Neural cell (in vitro differentiated cells): ENCODE measurements around the gene AEN. TPM values are rescaled to one million over a fixed set of nuclear protein-coding genes. Genes with fewer than 3 reads are reported as not detected.

Source experiments
- H2AFZ ChIP-seq: fragments of 200-600, 300-800 bp; sonication (generic), shearing (Covaris generic); 2 replicates; pipeline ENCODE4 v1.6.0; 2014; ENCODE audit warnings: low read depth, mild to moderate bottlenecking, antibody characterized with exemption, low read length, moderate library complexity
- H3F3A ChIP-seq: fragments of 200-600 bp; shearing (Covaris generic); 2 replicates; pipeline ENCODE4 v1.6.1; 2016; ENCODE audit warnings: mild to moderate bottlenecking, moderate library complexity, mixed read lengths, antibody characterized with exemption, low read length; ENCODE audit not compliant: insufficient read depth, poor library complexity, severe bottlenecking
- H3K27ac ChIP-seq: fragments of 200-600, 300-800 bp; sonication (generic), shearing (Covaris generic); 2 replicates; pipeline ENCODE4 v1.5.1; 2014; ENCODE audit warnings: mild to moderate bottlenecking, low read length, moderate library complexity
- H3K27me3 ChIP-seq: fragments of 300-800, 200-600 bp; sonication (generic), shearing (Covaris generic); 2 replicates; pipeline ENCODE4 v1.6.0; 2014; ENCODE audit warnings: mild to moderate bottlenecking, low read depth, low read length, moderate library complexity; ENCODE audit not compliant: insufficient read depth
- H3K36me3 ChIP-seq: fragments of 300-800, 200-600 bp; sonication (generic), shearing (Covaris generic); 2 replicates; pipeline ENCODE4 v1.5.1; 2014; ENCODE audit warnings: mild to moderate bottlenecking, antibody characterized with exemption, low read length, moderate library complexity; ENCODE audit not compliant: insufficient read depth
- H3K4me2 ChIP-seq: fragments of 300-800, 200-600 bp; sonication (generic), shearing (Covaris generic); 2 replicates; pipeline ENCODE4 v1.6.0; 2014; ENCODE audit warnings: mild to moderate bottlenecking, low read length
- H3K4me3 ChIP-seq: fragments of 300-800, 200-600 bp; sonication (generic), shearing (Covaris generic); 2 replicates; pipeline ENCODE4 v1.5.1; 2014; ENCODE audit warnings: mild to moderate bottlenecking, low read length, moderate library complexity
- H3K79me2 ChIP-seq: fragments of 200-600 bp; shearing (Covaris generic); replicated peaks from 2 replicates; pipeline ENCODE4 v1.6.0; 2014; ENCODE audit warnings: mild to moderate bottlenecking, low read length, moderate library complexity; ENCODE audit not compliant: insufficient read depth
- H3K9ac ChIP-seq: fragments of 300-800, 200-600 bp; sonication (generic), shearing (Covaris generic); 2 replicates; pipeline ENCODE4 v1.6.1; 2016; ENCODE audit warnings: mild to moderate bottlenecking, low read length, mixed read lengths
- H3K9me2 ChIP-seq: fragments of 200-600 bp; shearing (Covaris generic); 2 replicates; pipeline ENCODE4 v1.6.1; 2016; ENCODE audit warnings: mild to moderate bottlenecking, low read length, mixed read lengths; ENCODE audit not compliant: insufficient read depth
- H3K9me3 ChIP-seq: fragments of 200-600, 300-800 bp; sonication (generic), shearing (Covaris generic); 2 replicates; pipeline ENCODE4 v1.6.1; 2016; ENCODE audit warnings: mild to moderate bottlenecking, mixed run types, low read length, moderate library complexity, mixed read lengths
- H4K20me1 ChIP-seq: fragments of 200-600 bp; shearing (Covaris generic); 2 replicates; pipeline ENCODE4 v1.6.1; 2016; ENCODE audit warnings: mild to moderate bottlenecking, mixed run types; ENCODE audit not compliant: insufficient read depth
- EP300 ChIP-seq: fragments of 450-650 bp; conservative IDR thresholded peaks from 2 replicates; pipeline ENCODE4 v1.6.1; 2014; ENCODE audit warnings: antibody characterized with exemption, mild to moderate bottlenecking, moderate library complexity; ENCODE audit not compliant: poor library complexity, severe bottlenecking
- EZH2 ChIP-seq: fragments of 200-600, 300-800 bp; shearing (Covaris generic), sonication (generic); IDR thresholded peaks from 2 replicates; pipeline ENCODE4 v1.6.1; 2014; ENCODE audit warnings: antibody characterized with exemption, low read length, borderline replicate concordance, mild to moderate bottlenecking; ENCODE audit not compliant: insufficient read depth, poor library complexity, severe bottlenecking
- MXI1 ChIP-seq: fragments of 450-650 bp; conservative IDR thresholded peaks from 2 replicates; pipeline ENCODE4 v1.6.1; 2014; ENCODE audit warnings: antibody characterized with exemption, mild to moderate bottlenecking; ENCODE audit not compliant: poor library complexity, severe bottlenecking
- POLR2AphosphoS5 ChIP-seq: IDR thresholded peaks from 2 replicates; pipeline ENCODE4 v1.6.1; 2012
- RAD21 ChIP-seq: fragments of 450-650 bp; conservative IDR thresholded peaks from 2 replicates; pipeline ENCODE4 v1.6.1; 2014; ENCODE audit warnings: antibody characterized with exemption, mild to moderate bottlenecking, moderate library complexity
- SMC3 ChIP-seq: fragments of 450-650 bp; conservative IDR thresholded peaks from 2 replicates; pipeline ENCODE4 v1.6.1; 2014; ENCODE audit warnings: antibody characterized with exemption, mild to moderate bottlenecking, moderate library complexity; ENCODE audit not compliant: poor library complexity
- TAF1 ChIP-seq: IDR thresholded peaks from 2 replicates; pipeline ENCODE4 v1.6.1; 2012; ENCODE audit warnings: low read depth
- polyA plus RNA-seq: library from polyadenylated mRNA; depleted of rRNA; stranded (reverse); fragments of >200 nt; gene quantifications from 2 replicates; pipeline ENCODE4 v1.2.3, GENCODE V29; 2014
- TF ChIP-seq, protein P1 (sequence below): IDR thresholded peaks from 2 replicates; pipeline ENCODE4 v1.6.1; 2012; ENCODE audit warnings: borderline replicate concordance
- TF ChIP-seq, protein P2 (sequence below): fragments of 450-650 bp; IDR thresholded peaks from 2 replicates; pipeline ENCODE4 v1.5.1; 2014; ENCODE audit warnings: antibody characterized with exemption, mild to moderate bottlenecking, moderate library complexity; ENCODE audit not compliant: poor library complexity, severe bottlenecking

AEN gene
- polyA plus RNA-seq, 1 donor from 2014 or later = 17.2 TPM

DNA sequence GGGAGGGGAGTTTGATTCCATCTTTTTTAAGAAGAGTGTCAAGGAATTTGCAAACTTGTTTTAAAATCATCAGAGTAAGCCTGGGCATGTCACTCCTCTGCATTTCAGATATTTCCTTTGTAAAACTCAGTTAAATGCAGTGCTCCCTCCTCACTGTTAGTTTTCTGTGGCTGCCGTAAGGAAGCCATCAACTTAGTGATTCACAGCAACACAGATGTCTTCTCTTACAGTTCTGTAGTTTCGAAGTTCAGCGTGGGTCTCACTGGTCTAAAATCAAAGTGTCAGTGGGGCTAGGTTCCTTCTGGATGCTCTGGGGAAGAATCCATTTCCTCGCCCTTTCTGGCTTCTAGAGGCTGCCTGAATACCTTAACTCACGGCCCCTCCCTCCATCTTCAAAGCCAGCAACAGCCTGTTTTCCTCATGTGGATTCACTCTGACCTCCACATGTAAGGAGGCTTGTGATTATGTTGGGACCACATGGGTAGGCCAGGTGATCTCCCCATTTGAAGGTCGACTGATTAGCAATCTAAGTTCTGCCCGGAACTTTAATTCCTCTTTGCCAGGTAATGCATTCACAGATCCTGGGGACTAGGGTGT lies 30.1 kb downstream of the AEN start:
- no peaks in the 10 kb centered on the region for H3K9me3 ChIP-seq
- H3K79me2 ChIP-seq = no peaks in the 10 kb centered on the region
- no peak overlapping the region for H3K9ac ChIP-seq
- H3K4me2 ChIP-seq = no peak overlapping the region
- no peaks in the 10 kb centered on the region for H3K36me3 ChIP-seq
- no peak overlapping the region for H2AFZ ChIP-seq
- H4K20me1 ChIP-seq = no peaks in the 10 kb centered on the region
- H3K27me3 ChIP-seq = no peaks in the 10 kb centered on the region
- no peak overlapping the region for H3K4me3 ChIP-seq
- H3K27ac ChIP-seq = no peak overlapping the region
- no peaks in the 10 kb centered on the region for H3K9me2 ChIP-seq
- no peaks in the 10 kb centered on the region for H3F3A ChIP-seq
- no peak for TF ChIP-seq RAD21
- no peak for TF ChIP-seq MXI1

DNA sequence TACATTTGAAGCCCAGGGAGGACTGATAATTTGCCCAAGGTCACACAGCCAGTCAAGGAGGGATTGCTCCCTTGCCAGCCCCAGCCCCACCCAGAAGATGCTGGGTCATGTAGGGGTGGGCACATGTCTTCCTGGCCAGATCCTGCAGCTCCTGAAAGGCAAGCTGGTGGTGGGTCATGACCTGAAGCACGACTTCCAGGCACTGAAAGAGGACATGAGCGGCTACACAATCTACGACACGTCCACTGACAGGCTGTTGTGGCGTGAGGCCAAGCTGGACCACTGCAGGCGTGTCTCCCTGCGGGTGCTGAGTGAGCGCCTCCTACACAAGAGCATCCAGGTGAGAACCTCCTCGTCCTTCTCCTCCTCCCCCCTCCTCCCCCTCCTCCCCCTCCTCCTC lies 30.8 kb downstream of the AEN start:
- H3K27me3 ChIP-seq = no peaks in the 10 kb centered on the region
- no peaks in the 10 kb centered on the region for H3K9me3 ChIP-seq
- no peaks in the 10 kb centered on the region for H4K20me1 ChIP-seq
- no peak overlapping the region for H3K9ac ChIP-seq
- H3K27ac ChIP-seq = no peak overlapping the region
- no peaks in the 10 kb centered on the region for H3K79me2 ChIP-seq
- TF ChIP-seq, protein P1, sequence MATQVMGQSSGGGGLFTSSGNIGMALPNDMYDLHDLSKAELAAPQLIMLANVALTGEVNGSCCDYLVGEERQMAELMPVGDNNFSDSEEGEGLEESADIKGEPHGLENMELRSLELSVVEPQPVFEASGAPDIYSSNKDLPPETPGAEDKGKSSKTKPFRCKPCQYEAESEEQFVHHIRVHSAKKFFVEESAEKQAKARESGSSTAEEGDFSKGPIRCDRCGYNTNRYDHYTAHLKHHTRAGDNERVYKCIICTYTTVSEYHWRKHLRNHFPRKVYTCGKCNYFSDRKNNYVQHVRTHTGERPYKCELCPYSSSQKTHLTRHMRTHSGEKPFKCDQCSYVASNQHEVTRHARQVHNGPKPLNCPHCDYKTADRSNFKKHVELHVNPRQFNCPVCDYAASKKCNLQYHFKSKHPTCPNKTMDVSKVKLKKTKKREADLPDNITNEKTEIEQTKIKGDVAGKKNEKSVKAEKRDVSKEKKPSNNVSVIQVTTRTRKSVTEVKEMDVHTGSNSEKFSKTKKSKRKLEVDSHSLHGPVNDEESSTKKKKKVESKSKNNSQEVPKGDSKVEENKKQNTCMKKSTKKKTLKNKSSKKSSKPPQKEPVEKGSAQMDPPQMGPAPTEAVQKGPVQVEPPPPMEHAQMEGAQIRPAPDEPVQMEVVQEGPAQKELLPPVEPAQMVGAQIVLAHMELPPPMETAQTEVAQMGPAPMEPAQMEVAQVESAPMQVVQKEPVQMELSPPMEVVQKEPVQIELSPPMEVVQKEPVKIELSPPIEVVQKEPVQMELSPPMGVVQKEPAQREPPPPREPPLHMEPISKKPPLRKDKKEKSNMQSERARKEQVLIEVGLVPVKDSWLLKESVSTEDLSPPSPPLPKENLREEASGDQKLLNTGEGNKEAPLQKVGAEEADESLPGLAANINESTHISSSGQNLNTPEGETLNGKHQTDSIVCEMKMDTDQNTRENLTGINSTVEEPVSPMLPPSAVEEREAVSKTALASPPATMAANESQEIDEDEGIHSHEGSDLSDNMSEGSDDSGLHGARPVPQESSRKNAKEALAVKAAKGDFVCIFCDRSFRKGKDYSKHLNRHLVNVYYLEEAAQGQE = no peak
- no peaks in the 10 kb centered on the region for H3K36me3 ChIP-seq
- H2AFZ ChIP-seq = no peak overlapping the region
- no peak overlapping the region for H3K4me3 ChIP-seq
- H3F3A ChIP-seq = no peaks in the 10 kb centered on the region
- H3K9me2 ChIP-seq = no peaks in the 10 kb centered on the region
- H3K4me2 ChIP-seq = no peak overlapping the region

DNA sequence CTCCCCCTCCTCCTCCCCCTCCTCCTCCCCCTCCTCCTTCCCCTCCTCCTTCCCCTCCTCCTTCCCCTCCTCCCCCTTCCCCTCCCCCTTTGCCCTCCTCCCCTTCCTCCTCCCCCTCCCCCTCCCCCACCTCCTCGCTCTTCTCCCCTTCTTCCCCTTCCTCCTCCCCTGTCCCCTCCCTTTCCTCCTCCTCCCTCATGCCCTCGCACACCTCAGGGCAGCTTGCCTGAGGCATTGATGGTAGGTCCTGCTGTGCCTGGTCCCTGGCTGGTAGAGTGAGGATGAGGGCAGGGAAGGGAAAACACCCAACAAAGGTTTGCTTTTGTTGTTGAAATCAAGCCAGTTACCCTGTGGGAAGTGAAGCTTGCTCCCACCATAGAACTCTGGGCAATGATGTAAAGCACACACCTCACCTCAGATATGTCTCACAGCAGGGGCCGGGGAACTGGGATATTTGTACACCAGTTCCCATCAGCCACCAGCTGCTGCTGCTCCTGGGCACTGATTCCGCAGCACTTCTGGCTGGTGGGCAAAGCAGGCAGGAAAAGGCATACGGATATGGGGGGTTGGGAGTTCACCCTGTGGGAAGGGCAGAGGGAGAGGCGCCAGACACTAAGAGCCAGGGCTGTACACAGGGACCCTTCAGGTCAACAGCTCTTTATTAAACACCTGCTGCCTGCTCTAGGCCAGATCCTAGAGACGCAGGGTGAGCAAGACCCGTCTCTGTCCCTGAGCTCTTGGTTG lies 31.5 kb downstream of the AEN start:
- Histone ChIP-seq H3F3A (no peaks in the 10 kb centered on the region), H3K4me3 (no peak overlapping the region), H3K27ac (no peak overlapping the region), H4K20me1 (no peaks in the 10 kb centered on the region), H3K9me2 (no peaks in the 10 kb centered on the region), H3K9me3 (no peaks in the 10 kb centered on the region), H3K79me2 (no peaks in the 10 kb centered on the region), H3K36me3 (no peaks in the 10 kb centered on the region), H3K9ac (no peak overlapping the region), H3K4me2 (no peak overlapping the region), H3K27me3 (no peaks in the 10 kb centered on the region), H2AFZ (no peak overlapping the region)
- TF ChIP-seq SMC3 (no peak), MXI1 (no peak), EP300 (no peak), POLR2AphosphoS5 (no peak), EZH2 (no peak), RAD21 (no peak), TAF1 (no peak)
- TF ChIP-seq, protein P1 = no peak
- TF ChIP-seq, protein P2, sequence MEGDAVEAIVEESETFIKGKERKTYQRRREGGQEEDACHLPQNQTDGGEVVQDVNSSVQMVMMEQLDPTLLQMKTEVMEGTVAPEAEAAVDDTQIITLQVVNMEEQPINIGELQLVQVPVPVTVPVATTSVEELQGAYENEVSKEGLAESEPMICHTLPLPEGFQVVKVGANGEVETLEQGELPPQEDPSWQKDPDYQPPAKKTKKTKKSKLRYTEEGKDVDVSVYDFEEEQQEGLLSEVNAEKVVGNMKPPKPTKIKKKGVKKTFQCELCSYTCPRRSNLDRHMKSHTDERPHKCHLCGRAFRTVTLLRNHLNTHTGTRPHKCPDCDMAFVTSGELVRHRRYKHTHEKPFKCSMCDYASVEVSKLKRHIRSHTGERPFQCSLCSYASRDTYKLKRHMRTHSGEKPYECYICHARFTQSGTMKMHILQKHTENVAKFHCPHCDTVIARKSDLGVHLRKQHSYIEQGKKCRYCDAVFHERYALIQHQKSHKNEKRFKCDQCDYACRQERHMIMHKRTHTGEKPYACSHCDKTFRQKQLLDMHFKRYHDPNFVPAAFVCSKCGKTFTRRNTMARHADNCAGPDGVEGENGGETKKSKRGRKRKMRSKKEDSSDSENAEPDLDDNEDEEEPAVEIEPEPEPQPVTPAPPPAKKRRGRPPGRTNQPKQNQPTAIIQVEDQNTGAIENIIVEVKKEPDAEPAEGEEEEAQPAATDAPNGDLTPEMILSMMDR = no peak
